HEK293T (cell line): ENCODE measurements around the gene NUMB.

Experiments
- FOXA1 ChIP-seq: fragments of 450-650 bp; IDR thresholded peaks from 2 replicates; pipeline ENCODE4 v1.6.1; 2016; ENCODE audit warnings: mild to moderate bottlenecking
- LEF1 ChIP-seq: fragments of 450-650 bp; IDR thresholded peaks from 2 replicates; pipeline ENCODE4 v1.6.1; 2017; ENCODE audit warnings: mild to moderate bottlenecking, borderline replicate concordance
- PKNOX1 ChIP-seq: fragments of 450-650 bp; IDR thresholded peaks from 2 replicates; pipeline ENCODE4 v1.6.1; 2016
- SP1 ChIP-seq: fragments of 450-650 bp; IDR thresholded peaks from 2 replicates; pipeline ENCODE4 v1.6.1; 2017

- TF ChIP-seq FOXA1 (no peak), LEF1 (no peak), SP1 (no peak), PKNOX1 (no peak)
Observed at GRCh38 chr14:73255693-73256225, 202.6 kb downstream of the NUMB start.
